ENCODE measurements around the gene NUPR1.

NUPR1 gene

GRCh38 chr16:28520672-28521071 lies 18.1 kb downstream of the NUPR1 start:
- no peak overlapping the region for H2AFZ ChIP-seq (ENCODE audit: low read length)

GRCh38 chr16:28514246-28514645 lies 24.5 kb downstream of the NUPR1 start:
- no peak overlapping the region for H3K27ac ChIP-seq (ENCODE audit: low read length)
- no peak for DNase-seq
- TF ChIP-seq EZH2phosphoT487 (IDR thresholded peaks at IDR 0.05; ENCODE audit: low read length), result no peak
- TF ChIP-seq CTCF (IDR thresholded peaks at IDR 0.05; ENCODE audit: low read length), result no peak
- no peak for TF ChIP-seq EZH2 (optimal IDR thresholded peaks at IDR 0.05; ENCODE audit: low read depth, low read length)

More at GRCh38 chr16:28520672-28521071, 18.1 kb downstream of the NUPR1 start:
- H3K9ac ChIP-seq (ENCODE audit: low read length), result no peak overlapping the region
- no peaks in the 10 kb centered on the region for H3K27me3 ChIP-seq (replicated peaks; ENCODE audit: insufficient read depth, low read length)
- H3K9me2 ChIP-seq (replicated peaks; ENCODE audit: insufficient read depth, low read length), result no peaks in the 10 kb centered on the region
- H3K79me2 ChIP-seq (ENCODE audit: low read length), result no peaks in the 10 kb centered on the region
- H4K20me1 ChIP-seq (ENCODE audit: insufficient read depth, low read length), result no peaks in the 10 kb centered on the region
- H3K36me3 ChIP-seq (replicated peaks; ENCODE audit: insufficient read depth, low read length), result no peaks in the 10 kb centered on the region
- no peak overlapping the region for H3K4me3 ChIP-seq (ENCODE audit: low read length)
- H3F3A ChIP-seq (ENCODE audit: insufficient read depth, low read length), result no peaks in the 10 kb centered on the region
- no peaks in the 10 kb centered on the region for H3K4me1 ChIP-seq (ENCODE audit: low read length)
- H3K9me3 ChIP-seq (replicated peaks; ENCODE audit: insufficient read depth, low read length), result no peaks in the 10 kb centered on the region
- no peak overlapping the region for H3K4me2 ChIP-seq (ENCODE audit: low read depth, low read length)
- no peak for DNase-seq
- TF ChIP-seq CTCF (IDR thresholded peaks at IDR 0.05; ENCODE audit: low read length) (no peak), EZH2phosphoT487 (IDR thresholded peaks at IDR 0.05; ENCODE audit: low read length) (no peak), EZH2 (optimal IDR thresholded peaks at IDR 0.05; ENCODE audit: low read depth, low read length) (no peak)
- no peak overlapping the region for H3K27ac ChIP-seq (ENCODE audit: low read length)

GRCh38 chr16:28513484-28514181 lies 25.1 kb downstream of the NUPR1 start:
- H3K4me1 ChIP-seq (ENCODE audit: low read length), result no peaks in the 10 kb centered on the region
- H3F3A ChIP-seq (ENCODE audit: insufficient read depth, low read length), result no peaks in the 10 kb centered on the region
- H3K27ac ChIP-seq (ENCODE audit: low read length), result no peak overlapping the region
- H3K4me3 ChIP-seq (ENCODE audit: low read length), result no peak overlapping the region
- H3K79me2 ChIP-seq (ENCODE audit: low read length), result no peaks in the 10 kb centered on the region
- no peak overlapping the region for H2AFZ ChIP-seq (ENCODE audit: low read length)
- no peaks in the 10 kb centered on the region for H3K27me3 ChIP-seq (replicated peaks; ENCODE audit: insufficient read depth, low read length)
- no peak for TF ChIP-seq EZH2phosphoT487 (IDR thresholded peaks at IDR 0.05; ENCODE audit: low read length)
- TF ChIP-seq EZH2 (optimal IDR thresholded peaks at IDR 0.05; ENCODE audit: low read depth, low read length), result no peak
- no peak for TF ChIP-seq CTCF (IDR thresholded peaks at IDR 0.05; ENCODE audit: low read length)
- H3K9ac ChIP-seq (ENCODE audit: low read length), result no peak overlapping the region
- no peak for DNase-seq
- no peak overlapping the region for H3K4me2 ChIP-seq (ENCODE audit: low read depth, low read length)
- no peaks in the 10 kb centered on the region for H3K9me3 ChIP-seq (replicated peaks; ENCODE audit: insufficient read depth, low read length)
- H4K20me1 ChIP-seq (ENCODE audit: insufficient read depth, low read length), result no peaks in the 10 kb centered on the region
- H3K36me3 ChIP-seq (replicated peaks; ENCODE audit: insufficient read depth, low read length), result no peaks in the 10 kb centered on the region
- H3K9me2 ChIP-seq (replicated peaks; ENCODE audit: insufficient read depth, low read length), result no peaks in the 10 kb centered on the region

More at GRCh38 chr16:28514246-28514645, 24.5 kb downstream of the NUPR1 start:
- H3K4me1 ChIP-seq (ENCODE audit: low read length), result no peaks in the 10 kb centered on the region
- no peaks in the 10 kb centered on the region for H3K27me3 ChIP-seq (replicated peaks; ENCODE audit: insufficient read depth, low read length)
- H3F3A ChIP-seq (ENCODE audit: insufficient read depth, low read length), result no peaks in the 10 kb centered on the region
- H4K20me1 ChIP-seq (ENCODE audit: insufficient read depth, low read length), result no peaks in the 10 kb centered on the region
- H3K4me3 ChIP-seq (ENCODE audit: low read length), result no peak overlapping the region
- H3K4me2 ChIP-seq (ENCODE audit: low read depth, low read length), result no peak overlapping the region
- H3K9me3 ChIP-seq (replicated peaks; ENCODE audit: insufficient read depth, low read length), result no peaks in the 10 kb centered on the region
- no peaks in the 10 kb centered on the region for H3K36me3 ChIP-seq (replicated peaks; ENCODE audit: insufficient read depth, low read length)
- no peaks in the 10 kb centered on the region for H3K9me2 ChIP-seq (replicated peaks; ENCODE audit: insufficient read depth, low read length)
- no peaks in the 10 kb centered on the region for H3K79me2 ChIP-seq (ENCODE audit: low read length)
- H2AFZ ChIP-seq (ENCODE audit: low read length), result no peak overlapping the region
- H3K9ac ChIP-seq (ENCODE audit: low read length), result no peak overlapping the region

Data from MM.1S (cell line).